ENCODE measurements around the gene SELENOT.
"Not testable (repeated sequence)": the region's sequence is repeated elsewhere in the genome, so short reads cannot be mapped to it uniquely, and the experiment has no call there.

Gene SELENOT

GRCh38 chr3:150609988-150610387 lies 6.9 kb downstream of the SELENOT start:
- DNase-seq = no peak

DNA sequence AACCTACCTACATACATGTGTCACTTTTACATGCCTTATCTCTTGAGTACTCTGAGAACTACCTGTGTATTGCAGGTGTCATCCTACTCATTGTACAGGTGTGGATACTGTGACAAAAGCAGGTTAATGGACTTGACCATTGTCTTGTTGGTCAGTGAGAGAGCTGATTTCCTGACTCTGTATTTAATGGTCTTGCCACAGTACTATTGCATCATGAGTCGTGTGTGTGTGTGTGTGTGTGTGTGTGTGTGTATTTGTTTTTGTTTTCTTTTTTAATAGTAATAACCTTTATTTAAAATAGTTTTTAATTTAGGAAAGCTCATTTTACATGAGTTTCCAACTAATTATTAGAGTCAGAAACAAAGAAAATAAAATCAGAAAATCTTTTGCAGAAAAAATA lies 7.7 kb downstream of the SELENOT start:
- DNase-seq = no peak

- DNase-seq = peak; percentile 7
Observed at GRCh38 chr3:150611666-150612065, 8.5 kb downstream of the SELENOT start.

GRCh38 chr3:150612494-150612893 lies 9.4 kb downstream of the SELENOT start:
- DNase-seq = no peak

DNA sequence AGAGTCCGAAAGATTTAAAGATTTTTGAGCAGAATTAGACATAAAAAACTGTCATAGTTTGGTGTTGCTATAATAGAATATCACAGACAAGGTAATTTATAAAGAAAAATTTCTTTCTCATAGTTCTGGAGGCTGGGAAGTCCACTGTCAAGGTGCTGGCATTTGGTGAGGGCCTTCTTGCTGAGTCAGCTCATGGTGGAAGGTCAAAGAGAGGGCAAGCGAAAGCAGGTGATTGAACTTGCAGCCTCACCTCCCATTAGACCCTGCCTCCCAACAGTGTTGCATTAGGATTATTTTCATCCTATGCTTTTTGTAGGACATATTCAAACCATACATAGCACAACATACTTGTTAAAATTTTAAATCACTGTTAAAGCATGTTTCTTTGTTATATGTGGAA lies 9.9 kb downstream of the SELENOT start:
- no peak for DNase-seq

DNA sequence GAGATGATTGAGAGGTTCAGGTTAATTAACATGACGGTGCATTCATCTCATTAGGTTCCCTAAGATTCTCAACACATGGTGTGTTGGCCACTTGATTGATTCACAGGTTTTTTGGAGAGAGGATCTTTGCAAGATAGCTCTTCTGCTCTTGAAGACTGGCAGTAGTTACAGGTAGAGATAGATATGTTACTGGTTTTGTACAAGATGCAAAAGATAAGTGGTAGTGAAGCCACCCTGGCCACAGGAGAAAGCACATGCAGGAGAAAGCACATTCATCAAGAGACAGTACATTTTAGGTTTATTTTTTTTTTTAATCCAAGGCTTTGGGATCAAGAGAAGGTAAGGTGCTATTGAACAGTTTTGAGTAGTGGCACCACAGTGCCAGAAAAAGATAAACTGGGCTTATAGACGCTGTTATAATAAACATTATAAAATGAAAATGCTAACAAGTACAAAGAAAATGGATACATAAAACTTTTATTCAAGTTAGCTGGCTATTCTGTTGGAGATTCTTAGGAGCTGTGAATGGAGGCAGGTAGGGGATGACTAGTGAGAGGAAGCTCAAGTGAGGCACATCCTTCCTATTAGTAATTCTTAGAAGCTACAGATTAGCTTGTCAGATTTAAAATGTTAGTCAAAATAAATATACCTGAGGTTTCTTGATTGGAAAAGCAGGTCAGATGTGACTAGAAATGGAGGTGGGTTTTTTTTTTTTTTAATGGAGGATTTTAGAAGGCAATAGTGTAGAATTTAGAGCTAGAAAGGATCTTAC lies 10.8 kb downstream of the SELENOT start:
- no peak for DNase-seq

DNA sequence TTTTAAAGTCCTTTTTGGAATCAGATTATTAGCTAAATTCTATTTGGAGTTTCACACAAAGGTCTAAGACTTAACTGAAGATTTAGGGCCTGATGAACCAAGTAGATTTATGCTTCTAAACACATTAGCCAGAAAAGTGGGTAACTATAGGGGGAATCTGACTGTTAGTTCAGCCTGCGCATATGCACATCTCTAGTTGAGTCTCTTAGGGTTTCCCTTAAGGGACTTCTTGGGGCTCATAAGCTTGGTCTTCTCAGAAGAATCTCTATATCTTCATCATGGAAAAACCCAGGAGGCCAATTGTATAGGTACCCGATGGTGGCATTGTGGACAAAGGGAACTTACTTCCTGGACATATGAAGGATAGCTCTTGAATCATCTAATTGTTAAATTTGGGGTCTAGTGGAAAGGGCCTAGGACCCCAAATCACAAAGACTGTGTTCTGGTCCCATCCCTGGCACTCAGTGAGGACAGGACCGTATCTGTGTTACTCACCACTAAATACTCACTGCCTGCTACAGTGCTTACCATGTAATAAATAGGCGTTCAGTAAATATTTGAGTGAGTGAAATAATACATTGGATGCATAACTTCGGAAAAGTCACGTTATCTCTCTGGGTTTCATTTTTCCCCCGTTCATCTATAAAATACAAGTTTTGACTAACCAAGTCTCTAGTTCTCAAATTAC lies 17.0 kb downstream of the SELENOT start:
- no peak for DNase-seq

DNA sequence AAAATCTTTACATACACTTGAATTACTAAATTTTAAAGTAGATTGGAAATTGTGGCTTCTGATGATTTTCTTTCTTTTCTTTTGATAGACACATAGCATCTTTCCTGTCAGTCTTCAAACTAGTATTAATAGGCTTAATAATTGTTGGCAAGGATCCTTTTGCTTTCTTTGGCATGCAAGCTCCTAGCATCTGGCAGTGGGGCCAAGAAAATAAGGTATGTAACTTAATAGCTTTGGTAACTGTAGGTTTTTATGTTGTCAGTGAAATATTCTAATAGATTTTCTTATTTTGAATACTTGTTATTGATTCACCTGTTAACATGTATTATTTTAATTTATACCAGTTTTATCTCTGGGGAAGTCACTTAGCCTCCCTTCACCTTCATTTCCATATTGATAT lies 19.8 kb downstream of the SELENOT start:
- not testable (repeated sequence) for DNase-seq

GRCh38 chr3:150623945-150624344 lies 20.8 kb downstream of the SELENOT start:
- no peak for DNase-seq

- DNase-seq = no peak
Observed at GRCh38 chr3:150626148-150626930, 23.2 kb downstream of the SELENOT start.

- no peak for DNase-seq
Observed at GRCh38 chr3:150627557-150627956, 24.4 kb downstream of the SELENOT start.

- no peak for DNase-seq
Observed at GRCh38 chr3:150631515-150632221, 28.5 kb downstream of the SELENOT start.

GRCh38 chr3:150635076-150635475 lies 32.0 kb downstream of the SELENOT start:
- DNase-seq = no peak

- DNase-seq = no peak
Observed at GRCh38 chr3:150635526-150635925, 32.4 kb downstream of the SELENOT start.

DNA sequence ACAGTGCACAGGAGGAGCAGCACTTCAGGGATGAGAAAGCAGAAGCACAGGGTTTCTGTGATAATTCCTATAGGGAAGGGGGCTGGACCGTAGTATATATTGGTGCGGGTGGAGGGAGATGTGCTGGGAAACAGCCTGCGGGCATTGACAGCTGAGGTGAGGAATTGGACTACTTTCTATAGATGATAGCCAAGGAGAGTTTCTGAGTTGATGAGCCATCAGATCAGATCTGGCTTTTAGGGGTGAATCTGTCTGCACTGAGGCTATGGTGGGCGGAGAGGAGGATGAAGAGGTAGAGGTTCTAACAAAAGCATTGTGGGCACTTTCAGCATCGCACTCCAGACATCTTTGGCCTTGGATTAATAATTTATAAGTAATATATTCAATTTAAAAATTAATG lies 33.1 kb downstream of the SELENOT start:
- DNase-seq = no peak

DNA sequence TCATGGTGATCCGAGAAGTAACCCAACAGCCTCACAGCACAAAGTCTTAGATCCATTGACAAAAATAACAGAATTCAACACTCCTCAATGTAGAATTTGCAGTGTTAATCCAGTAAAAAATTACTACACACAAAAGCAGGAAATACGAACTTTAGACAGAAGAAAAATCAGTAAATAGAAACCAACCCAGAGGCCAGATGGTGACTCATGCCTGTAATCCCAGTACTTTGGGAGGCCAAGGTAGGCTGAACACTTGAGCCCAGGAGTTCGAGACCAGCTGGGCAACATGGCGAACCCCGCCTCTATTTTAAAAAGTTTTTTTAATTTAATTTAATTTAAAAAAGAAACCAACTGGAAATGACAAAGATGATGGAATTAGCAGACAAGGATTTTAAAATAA lies 36.1 kb downstream of the SELENOT start:
- DNase-seq = no peak

DNA sequence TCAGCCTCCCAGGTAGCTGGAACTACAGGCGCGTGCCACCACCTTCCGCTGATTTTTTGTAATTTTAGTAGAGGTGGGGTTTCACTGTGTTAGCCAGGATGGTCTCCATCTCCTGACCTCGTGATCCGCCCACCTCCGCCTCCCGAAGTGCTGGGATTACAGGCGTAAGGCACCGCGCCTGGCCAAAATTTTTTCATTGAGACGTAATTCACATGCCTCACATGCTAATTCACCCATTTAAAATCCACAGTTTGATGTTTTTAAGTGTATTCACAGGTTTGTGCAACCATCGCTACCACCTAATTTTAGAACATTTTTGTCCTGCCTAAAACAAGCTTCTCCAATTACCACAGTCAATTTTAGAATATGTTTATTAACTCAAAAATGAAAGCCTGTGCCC lies 37.1 kb downstream of the SELENOT start:
- no peak for DNase-seq

DNA sequence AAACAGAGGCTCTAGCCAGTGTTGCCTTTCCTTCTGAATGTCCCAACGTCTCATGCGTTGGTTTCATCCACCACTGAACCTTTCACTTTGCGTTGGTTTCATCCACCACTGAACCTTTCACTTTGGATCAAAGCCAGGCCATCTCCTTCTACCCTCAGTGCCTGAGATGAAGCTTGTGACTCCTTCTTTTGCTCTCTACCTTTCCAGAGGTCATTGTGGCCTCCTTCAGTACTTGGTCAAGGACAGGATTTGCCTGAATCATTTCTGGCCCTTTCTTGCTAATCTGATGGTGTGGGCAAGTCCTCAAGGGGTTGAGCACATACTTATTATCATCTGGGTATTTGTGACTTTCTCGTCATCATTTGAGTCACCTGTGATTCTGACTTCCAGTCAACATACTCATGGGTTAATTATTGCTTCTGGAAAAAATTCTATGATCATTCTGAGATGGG lies 50.0 kb downstream of the SELENOT start:
- no peak for DNase-seq

DNA sequence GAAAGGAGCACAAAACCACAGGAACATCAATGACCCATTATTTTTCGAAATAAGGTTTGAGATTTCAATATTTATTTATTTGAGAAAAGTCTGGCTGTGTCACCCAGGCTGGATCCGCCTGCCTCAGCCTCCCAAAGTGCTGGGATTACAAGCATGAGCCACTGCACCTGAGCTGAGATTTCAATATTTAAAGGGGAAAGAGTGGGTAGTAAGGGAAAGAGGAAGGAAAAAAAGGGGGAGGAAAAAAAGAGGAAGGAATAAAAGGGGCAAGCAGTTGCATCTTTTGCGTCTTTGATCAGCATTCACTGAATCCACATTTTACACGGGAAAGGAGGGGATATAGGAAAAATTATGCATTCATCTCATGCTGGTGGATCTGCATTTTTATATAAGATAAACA lies 53.2 kb downstream of the SELENOT start:
- DNase-seq = no peak

DNA sequence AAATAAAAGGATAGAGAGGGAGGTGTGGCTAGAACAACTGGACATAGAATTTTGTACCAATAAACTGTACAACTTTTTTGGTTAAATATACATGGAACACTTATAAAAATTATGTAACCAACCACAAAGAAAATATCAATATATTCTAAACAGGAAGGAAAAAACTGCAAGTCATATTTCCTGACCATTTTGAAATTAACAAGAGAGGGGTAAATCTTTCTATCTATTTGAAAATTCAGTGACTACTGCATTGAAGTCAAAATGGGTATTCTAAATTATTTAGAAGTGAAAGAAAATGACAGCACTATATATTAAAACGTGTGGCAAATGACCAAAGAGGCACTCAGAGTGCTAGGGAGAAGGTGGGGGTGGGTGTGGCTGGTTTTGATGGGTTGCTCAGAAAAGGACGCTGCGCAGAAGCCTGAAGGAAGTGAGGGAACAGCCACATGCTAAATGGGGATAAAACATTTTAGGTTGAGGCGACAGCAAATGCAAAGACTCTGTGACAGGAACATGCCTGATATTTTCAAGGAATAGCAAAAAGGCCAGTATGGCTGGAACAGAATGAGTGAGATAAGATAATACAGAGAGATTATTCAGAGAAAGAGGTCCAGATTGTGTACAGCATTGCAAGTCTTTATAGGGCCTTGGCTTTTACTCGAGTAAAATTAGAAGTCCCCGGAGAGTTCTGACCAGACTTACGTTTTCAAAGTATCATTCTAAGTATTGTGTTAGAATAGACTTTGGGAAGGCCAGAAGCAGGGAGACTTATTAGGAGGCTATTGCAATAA lies 59.5 kb downstream of the SELENOT start:
- no peak for DNase-seq

DNA sequence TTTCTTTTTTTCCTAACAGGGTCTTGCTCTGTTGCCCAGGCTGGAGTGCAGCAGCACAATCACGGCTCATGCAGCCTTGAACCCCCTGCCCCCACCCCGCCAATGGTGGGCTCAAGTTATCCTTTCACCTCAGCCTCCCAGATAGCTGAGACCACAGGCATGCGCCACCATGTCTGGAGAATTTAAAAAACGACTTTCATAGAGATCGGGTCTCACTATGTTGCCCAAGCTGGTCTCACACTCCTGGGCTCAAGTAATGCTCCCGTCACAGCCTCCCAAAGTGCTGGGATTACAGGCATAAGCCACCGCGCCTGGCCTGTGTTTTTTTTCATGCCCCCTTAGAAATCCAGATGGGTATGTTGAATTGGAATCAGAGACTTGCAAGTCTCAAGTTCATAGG lies 60.3 kb downstream of the SELENOT start:
- no peak for DNase-seq

DNA sequence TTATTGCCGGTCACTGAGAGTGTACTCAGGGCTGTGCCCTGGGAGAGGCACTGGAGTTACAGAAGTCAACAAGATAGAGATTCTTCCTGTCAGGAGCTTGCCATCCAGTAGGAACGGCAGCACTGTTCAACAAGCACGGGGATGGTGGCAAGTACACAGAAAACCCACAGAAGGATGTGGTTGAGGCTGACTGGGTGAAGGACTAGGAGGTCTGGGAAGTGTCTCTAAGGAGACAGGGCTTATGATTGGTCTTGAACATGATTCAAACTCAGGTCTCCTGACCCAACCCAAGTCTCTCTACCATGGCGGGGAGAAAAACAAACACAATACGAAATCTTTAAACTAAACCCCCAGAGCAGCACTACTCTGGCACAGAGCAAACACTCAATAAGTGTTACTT lies 63.0 kb downstream of the SELENOT start:
- no peak for DNase-seq

Measured in activated gamma-delta T cell (primary cell).